Peyer's patch (tissue), 4 donors: ENCODE results near the gene LDLRAD3.

Experiments used
- CTCF ChIP-seq, 6 experiments: fragments of 450-650 bp in 4 of 6; fragments of 200-600 bp in 2 of 6; sonication (generic) in 1 of 6; IDR thresholded peaks; one replicate each; pipeline ENCODE4 v1.5.1; 2017 to 2019; ENCODE audit warnings: antibody characterized with exemption in 6 of 6, mild to moderate bottlenecking in 3 of 6, moderate library complexity in 1 of 6
- POLR2A ChIP-seq, 2 donors: fragments of 450-650 bp; IDR thresholded peaks; one replicate each; pipeline ENCODE4 v1.5.1; 2017; ENCODE audit warnings: antibody characterized with exemption in 2 of 2, mild to moderate bottlenecking in 2 of 2, moderate library complexity in 2 of 2

GRCh38 chr11:36257351-36257750 lies 313.5 kb downstream of the LDLRAD3 start:
- TF ChIP-seq CTCF (IDR thresholded peaks at IDR 0.05): no peak
- no peak for TF ChIP-seq POLR2A (IDR thresholded peaks at IDR 0.05)
